CD4-positive, alpha-beta T cell treated with Interleukin-15 for 4 hours (primary cell): Measurements from ENCODE around the gene GRIK4.
"Not testable (repeated sequence)": the region's sequence is repeated elsewhere in the genome, so short reads cannot be mapped to it uniquely, and the experiment has no call there.

Experiments
- DNase-seq: peaks from one replicate; pipeline ENCODE4 v3.0.0-alpha.2; 2020; ENCODE audit warnings: low spot score

The GRIK4 gene

DNA sequence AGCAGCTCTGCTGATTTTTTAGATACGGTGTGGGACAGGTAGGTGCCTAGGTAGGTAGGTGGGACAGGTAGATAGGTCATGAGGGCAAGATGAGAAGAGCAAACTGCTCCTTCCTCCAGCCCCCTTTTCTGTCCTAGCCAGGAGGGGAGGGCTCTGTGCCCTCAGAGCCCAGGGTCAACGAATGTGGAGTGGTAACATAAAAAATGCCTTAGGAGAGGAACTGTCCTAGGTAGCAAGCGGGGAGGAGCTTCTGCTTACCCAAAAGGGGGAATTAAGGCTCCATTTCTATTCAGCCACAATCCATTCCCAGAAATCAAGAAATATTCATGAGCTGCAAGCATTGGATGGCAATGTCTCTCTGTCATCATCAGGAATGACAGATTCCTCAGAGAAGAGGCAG is 234.8 kb downstream of the GRIK4 start:
- no peak for DNase-seq

DNA sequence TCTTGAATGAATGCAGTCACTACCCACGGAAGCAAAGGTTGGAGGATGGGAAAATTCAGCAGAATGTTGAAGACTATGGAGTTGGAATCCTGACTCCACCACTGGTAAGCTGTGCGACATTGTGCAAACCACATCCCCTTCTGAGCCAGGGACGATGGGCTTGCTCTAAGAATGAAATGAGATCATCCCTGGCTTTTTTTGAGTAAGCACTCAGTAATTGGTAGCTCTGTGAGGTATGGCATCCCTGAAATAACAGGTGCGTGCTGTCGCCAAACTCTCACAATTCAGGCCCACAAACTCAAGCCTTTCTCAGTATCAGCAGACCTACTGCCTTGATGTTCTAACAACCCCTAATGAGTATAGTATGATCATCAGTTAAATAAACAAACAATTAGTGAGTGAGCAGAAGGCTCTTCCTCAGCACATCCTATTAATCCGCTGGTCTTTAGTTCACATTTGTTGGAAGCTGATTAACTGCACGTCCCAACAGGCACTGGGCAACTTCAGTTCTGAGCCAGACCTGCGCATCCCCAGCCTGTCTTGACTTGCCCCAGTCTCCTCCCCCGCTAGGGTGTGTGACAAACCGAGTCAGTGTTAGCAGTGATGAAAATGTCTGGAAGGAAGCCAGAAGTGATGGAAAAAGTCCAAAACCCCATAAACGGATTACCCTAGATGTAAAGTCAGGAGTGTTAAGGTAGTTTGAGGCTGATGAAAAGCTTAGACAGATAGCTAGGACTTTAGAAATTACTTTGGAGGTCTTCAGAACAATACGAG is 235.5 kb downstream of the GRIK4 start:
- no peak for DNase-seq

DNA sequence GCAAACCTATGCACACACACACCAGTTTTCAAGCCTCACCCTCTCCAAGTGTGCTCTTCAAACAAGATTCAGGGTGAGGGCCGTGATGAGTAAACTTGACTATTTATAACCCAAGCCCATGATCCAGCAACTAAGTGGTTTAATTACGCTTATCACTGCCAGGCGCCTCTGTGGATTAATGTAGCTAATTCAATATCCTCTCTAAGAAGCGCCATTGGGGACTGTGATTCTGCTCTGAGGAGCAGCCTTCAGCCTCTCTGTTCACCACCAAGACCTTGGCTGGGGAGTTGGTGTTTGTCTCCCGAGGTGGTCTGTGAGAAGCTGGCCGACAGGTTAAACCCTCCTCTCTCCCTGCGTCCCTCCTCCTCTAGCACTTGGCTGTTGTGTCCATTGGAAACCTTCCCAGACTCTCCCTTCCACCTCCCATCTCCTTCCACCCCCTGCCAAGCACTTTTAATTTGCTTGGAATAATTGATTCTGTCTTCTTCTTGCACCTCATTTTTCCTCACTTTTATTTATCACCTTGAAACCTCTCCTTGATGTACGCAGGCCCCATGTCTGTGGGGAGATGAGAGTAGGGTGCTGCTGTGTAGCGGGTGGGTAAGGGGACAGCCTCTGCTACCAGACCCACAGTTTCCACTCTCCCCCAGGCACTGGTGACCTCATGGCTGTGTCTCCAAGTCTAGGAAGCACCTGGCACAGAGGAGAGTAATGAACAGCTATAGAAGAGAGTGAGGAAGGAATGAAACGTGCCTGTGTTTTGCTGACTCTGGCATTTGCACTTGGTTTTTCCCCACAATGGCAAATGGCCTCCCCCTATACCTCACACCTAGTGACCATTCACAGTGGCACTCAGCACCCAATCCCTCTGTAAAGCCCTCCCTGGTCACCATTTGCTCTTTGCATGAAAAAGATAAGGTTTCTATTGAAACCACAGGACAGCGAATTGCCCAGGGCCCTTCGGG is 236.6 kb downstream of the GRIK4 start:
- no peak for DNase-seq

DNA sequence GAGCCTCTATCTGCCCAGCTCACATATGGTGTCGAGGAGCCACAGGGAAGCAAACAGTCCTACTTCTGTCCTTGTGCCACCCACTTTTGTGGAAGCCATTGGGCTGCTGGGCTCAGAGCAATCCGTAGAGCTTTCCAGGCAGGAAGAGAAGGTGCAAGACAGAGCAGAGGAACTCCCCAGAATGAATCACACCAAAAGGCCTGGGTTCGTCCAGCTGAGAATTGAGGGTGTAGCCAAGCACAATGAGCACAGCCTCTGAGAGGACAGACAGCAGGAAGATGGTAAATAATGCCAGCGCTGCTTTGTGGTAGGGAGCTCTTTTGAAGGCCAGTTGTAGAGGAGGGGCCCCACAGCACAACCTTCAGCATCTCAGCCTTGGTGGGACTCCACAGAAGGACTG is 237.8 kb downstream of the GRIK4 start:
- no peak for DNase-seq

DNA sequence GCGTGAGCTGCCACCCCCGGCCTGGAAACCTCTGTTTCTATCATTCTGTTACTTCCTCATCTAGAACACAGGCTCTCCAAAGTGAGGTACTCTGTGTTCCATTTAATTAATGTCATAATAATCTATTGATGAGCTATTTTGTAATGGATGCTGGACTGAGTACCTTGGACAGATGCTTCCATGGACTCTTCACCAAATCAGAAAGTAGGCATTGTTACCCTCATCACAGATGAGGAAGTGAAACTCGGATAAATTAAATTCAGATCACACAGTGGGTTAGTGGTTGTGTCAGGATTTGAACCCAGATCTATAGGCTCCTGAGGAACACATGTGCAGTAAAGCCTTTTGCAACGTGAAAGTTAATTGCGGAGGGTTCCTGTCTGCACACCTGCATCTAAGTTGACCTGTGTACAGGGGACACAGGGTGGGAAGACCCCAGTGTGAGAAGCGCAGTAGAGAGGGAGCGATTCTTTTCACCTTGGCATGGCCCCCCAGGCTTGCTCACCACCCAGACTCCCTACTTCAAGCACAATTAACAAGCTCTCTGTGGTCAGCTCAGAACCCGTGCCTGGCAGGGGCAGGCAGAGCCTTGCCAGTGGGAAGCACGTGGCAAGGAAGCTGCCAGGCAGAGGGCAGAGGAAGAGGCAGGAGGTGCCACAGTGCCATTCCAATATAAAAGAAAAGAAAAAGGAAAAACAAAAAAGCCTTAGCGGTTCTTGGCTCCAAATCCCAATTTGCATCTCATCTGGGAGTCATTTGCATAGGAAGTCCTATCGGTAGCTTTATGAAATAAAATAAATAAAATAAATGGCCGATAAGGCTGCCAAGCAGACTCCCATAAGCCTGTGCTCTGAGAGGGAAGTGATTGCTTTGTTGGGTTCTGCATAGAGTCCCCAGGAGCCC is 239.3 kb downstream of the GRIK4 start:
- no peak for DNase-seq

DNA sequence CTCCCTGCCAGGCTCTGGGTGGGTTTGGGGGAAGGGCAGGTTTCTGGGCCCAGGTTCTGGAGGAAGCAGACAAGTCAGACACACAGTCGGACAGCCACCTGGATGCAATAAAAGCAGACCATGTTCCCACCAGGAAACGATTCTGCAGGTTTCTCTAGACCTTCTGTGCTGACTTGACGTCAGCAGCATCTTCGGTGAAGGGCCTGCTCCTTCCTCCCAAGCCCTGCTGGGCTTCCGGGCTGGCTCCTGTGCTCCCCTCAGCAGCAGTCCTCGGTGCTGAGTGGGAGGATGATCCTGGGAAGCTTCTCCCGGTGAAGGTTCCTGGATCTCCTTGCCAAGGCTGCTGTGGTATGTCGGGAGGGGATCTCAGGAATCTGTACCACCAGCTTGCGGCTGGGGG is 240.0 kb downstream of the GRIK4 start:
- DNase-seq = no peak

DNA sequence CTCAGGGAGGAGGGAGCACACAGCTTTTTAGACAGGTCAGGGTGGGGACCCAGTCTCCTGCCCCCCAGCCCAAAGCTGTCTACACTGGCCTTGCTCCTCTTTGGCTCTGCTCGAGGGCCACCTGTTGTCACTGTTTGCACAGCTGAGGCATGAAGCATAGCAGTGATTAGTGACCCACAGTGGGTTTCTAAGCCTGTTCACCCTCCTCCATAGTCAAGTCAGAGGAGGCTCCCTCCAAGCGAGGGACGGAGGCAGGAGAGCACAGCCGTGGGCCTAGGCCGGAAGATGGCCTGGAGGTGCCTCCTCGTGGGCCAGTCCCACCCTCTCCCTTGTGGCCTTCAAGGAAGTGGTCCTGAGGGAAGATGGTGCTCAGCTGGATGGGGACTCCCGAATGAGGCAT is 241.1 kb downstream of the GRIK4 start:
- no peak for DNase-seq

DNA sequence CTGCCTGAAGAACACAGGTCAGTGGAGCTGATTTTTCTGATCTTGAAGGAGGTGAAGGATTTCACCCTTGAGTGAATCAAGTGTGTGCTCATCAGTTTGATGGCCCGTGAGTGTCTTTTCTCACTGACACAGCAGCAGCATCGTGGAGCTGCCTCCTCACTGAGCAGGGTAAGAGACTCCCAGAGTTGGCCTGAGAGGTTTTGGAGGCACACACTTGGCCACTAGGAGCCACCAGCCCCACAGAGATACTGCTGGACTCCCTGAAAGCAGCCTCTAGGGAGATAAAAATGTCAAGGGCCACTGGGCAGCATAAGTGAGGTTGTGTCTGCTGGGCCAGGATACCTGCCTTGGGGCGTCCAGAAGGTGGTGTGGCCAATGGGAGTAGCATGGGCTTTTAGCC is 245.4 kb downstream of the GRIK4 start:
- no peak for DNase-seq

DNA sequence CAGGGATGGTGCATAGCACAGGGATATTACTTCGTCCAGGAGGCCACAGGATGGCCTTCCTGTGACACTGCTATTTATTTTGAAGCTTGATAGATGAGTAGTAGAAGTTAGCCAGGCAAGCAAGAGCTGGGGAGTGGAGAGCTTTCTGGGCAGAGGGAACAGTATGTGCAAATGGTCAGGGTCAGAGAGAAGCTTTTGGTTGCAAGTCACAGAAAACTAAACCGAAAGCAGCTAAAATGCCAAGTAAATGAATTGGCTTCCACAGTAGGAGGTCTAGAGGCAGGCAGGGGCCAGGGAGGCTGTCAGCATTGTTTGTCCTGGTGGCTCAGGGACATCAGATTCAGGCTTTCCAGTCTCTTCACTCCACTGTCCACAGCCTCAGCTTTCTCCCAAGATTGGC is 247.5 kb downstream of the GRIK4 start:
- no peak for DNase-seq

DNA sequence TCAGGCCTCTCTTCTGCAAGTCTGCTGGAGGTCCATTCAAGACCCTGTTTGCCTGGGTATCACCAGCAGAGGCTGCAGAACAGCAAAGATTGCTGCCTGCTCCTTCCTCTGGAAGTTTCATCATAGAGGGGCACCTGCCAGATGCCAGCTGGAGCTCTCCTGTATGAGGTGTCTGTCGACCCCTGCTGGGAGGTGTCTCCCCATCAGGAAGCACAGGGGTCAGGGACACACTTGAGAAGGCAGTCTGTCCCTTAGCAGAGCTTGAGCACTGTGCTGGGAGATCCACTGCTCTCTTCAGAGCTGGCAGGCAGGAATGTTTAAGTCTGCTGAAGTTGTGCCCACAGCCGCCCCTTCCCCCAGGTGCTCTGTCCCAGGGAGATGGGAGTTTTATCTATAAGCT is 254.2 kb downstream of the GRIK4 start:
- not testable (repeated sequence) for DNase-seq

DNA sequence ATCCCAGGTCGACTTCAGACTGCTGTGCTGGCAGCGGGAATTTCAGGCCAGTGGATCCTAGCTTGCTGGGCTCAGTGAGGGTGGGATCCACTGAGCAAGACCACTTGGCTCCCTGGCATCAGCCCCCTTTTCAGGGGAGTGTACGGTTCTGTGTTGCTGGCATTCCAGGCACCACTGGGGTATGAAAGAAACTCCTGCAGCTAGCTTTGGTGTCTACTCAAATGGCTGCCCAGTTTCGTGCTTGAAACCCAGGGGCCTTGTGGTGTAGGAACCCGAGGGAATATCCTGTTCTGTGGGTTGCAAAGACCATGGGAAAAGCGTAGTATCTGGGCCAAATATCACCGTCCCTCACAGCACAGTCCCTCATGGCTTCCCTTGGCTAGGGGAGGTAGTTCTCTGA is 254.8 kb downstream of the GRIK4 start:
- no peak for DNase-seq

DNA sequence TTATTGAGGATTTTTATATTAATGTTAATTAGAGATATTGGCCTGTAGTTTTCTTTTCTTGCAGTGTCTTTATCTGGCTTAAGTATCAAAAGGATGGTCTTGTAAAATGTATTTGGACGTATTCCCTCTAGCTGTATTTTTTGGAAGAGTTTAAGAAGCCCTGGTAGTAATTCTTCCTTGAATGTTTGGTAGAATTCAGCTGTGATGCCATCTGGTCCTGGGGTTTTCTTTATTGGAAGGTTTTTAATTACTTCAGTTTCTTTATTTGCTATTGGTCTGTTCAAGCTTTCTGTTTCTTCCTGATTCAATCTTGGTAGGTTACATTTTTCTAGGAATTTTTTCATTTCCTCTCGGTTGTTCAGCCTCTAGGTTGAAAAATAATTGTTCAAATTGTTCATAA is 257.4 kb downstream of the GRIK4 start:
- DNase-seq = no peak

DNA sequence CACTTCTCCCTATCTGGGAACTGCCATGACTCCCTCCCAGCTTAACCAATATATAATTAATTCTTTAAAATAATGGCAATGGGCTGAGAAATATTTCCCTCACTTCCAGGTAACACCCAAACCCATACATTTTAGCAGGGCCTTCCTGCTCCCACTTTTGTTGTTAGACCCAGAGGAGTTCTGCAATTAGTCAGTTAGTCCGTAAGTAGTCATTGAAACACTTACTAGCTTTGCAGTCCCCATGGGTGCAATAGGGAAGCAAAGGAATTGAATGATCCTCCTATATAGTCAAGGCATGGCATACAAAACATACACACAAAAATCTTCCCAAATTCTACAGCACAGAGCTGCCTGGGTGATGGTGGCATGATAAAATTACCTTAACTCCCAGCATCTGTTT is 258.4 kb downstream of the GRIK4 start:
- no peak for DNase-seq

DNA sequence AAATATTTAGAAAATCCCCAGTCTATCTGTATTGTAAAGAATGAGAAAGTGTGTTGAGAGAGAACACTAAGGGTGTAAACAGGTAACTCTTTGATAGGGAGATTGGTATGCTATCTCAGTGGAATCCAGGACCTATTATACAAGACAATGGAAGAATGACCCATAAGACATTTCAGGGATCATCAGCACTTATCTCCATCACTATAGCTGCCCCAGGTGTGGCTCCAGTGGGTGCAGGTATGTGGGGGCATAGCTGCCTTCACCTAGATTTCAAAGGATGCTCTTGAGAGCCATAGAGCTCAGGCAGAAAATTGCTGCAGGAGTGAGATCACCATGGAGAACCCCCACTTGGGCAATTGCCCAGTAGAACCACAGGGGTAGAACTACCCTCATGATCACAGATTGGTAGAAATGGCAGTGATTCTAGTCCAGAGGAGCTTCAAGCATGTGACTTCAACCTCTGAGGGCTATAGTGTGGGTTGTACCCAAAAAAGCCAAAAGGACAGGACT is 260.1 kb downstream of the GRIK4 start:
- no peak for DNase-seq

DNA sequence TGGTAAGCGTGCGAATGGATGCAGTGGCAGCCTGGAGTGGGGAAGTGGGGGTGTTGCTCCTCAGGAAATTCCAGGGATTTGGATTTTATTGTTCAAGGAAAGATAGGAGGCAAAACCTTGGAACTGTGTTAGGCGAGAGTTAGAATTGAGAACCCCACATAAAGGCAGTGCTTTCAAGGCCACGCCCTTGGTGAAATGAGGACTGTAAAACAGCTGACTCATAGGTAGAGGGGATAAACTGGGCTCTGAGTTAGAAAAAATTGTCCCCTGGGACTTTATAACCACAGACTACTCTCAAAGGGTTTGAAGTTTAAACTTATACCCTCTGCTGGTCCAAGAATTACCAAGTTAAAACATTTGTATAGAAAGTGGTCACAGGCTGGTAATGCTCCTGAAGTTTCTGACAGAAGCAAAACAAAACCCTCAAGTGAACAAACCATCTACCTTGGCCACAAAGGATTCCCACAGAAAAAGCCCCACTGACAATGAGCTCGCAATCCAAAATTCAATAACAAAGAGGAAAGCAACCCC is 262.0 kb downstream of the GRIK4 start:
- DNase-seq = no peak

DNA sequence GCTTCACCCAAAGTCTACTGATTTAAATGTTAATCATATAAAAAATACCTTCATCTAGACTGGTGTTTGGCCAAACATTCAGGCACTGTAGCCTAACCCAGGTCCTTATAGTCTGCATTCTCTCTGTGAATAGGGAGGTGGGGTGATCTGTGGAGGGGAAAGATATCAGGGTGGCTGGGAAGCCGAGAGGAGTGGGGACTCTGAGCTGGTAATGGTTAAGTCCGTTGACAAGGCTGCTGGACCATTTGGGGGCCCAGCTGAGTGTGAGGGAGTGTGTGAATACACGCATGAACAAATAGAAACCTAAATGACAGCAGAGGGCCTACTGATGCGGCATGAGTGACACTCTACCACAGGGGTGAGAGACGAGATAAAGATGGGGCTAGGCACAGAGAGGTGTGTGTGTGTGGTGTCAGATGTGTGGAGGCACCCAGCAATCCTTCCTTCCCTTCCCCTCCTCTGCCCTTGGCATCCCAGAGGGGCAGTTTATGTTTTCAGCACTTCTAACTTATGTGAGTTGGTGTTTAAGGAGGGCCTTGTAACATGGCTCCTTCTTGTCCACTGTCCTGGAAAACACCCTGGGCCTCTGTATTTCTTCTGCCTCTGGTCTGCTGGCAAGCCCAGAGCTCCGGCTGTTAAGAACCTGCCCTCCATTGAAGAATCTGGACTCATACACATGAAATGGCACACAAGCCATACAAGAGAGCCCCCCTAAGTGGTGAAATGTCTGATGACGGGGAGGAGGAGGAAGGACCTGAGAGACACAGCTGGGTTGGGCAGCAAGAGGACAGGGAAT is 263.2 kb downstream of the GRIK4 start:
- no peak for DNase-seq

DNA sequence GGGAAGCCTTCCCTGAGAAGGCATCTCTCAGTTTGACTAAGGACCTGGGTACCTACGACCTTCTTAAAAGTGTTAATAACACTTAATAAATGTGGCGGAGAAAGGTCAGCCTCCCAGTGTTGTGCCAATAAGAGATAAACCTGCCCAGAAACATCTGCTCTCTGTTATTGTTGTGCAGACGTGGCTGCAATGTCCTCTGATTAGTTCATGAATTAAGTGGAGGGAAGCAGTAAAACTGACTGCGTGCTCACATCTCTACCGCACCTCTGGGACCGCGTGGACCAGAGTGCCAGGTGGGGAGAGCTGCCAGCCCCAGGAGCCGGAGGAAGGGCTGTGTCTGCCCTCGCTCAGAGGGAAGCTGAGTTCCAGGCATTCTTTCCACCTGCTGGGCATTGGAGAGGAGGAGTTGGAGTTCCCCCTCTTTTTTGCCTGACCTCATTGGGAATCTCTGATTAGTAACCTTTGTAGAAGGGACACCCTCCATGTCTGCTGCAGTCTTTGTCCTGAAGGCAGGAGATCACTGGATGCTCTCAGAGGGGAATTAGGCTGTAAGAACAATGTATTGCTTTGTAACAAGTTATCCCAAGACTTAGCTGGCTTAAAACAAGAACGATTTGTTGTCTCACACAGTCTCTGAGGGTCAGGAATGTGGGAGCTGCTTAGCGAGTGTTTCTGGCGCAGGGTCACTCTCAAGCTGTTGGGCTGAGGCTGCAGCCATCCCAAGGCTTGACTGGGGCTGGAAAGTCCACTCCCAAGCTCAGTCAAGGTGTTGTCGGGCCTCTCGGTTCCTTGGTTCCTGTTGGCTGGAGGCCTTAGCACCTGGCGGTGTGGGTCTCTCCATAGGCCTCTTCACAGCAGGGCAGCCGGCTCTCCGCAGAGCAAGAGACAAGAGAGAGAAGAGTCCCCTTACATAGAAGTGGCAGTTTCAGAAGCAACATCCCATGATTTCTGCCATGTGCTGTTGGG is 264.7 kb downstream of the GRIK4 start:
- DNase-seq = no peak

DNA sequence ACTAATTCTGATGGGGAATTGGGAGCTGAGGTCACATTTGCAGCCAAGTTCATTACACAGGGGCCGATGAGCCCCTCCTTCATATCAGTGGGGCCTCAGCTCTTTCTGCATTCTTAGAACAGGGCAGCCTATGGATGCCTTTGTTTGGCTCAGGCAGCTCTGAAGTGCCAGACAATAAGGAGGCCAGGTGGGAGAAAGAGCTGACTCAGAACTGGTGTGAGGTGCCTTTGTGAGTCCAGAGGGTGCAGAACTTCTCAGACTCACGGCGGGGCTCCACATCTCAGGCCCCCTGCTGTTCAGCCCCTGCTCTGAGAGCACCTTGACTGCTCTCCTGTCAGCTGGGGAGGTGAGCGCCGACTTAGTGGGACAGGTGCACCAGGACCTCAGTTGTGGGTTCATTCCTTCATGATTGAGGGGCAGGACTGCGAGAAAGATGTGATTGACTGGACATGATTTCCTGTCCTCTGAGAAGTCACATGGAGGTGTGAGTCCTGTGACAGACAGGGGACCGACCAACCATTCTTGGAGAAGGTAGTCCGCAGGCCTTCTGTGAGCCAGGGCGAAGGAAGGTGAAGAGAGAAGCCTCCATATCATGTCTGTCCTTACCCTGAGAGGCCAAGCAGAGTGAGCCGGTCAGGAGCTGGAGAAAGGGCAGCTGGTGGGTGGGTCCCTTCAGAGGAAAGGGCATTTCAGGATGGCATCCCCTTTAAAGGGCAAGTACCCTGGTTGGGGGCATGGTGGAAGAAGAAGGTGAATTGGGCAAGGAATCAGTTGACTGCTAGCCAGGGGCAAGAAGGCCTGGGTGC is 267.3 kb downstream of the GRIK4 start:
- DNase-seq = no peak

DNA sequence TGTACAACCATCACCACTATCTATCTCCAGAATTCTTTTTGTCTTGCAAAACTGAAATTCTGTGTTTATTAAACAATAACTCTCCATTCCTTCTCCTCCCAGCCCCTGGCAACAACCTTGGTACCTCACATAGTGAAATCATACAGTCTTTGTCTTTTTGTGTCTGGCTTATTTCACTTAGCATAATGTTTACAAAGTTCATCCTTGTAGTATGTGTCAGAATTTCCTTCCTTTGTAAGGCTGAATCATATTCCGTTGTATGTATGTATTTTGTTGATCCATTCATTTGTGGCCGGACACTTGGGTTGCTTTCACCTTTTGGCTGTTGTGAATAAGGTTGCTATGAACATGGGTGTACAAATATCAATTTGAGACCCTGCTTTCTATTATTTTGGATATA is 268.7 kb downstream of the GRIK4 start:
- no peak for DNase-seq
